ENCODE measurements around the gene APOO. TPM values are rescaled to one million over a fixed set of nuclear protein-coding genes. Genes with fewer than 3 reads are reported as not detected.

APOO gene
- total RNA-seq, 2 donors from 2014 or later: 47.9 to 74.2 TPM

- no peak overlapping the region for H3K27ac Mint-ChIP-seq
- 90 to 91% methylated on average over 2 to 7 of the region's 8 CpGs for WGBS, 2 experiments (ENCODE audit: insufficient coverage in 1 of 2, insufficient read length in 1 of 2)
Observed at GRCh38 chrX:23789386-23790154, 118.2 kb downstream of the APOO start.

DNA sequence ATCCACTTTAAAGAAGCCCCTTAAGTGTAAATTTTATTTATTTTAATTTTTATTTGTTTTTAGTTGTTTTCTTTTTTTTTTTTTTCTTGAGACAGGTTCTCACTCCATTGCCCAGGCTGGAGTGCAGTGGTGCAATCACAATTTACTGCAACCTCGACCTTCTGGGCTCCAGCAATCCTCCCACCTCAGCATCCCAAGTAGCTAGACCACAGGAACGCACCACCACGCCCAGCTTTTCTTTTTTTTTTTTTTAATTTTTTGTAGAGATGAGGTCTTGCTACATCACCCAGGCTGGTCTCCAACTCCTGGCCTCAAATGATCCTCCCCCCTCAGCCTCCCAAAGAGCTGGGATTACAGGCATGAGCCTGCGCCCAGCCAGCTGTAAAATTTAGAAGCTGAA, 118.8 kb downstream of the APOO start:
- peaks cover 32% of the 10 kb centered on the region for H3K4me1 Mint-ChIP-seq
- H3K27me3 Mint-ChIP-seq (ENCODE audit: insufficient read depth): no peaks in the 10 kb centered on the region
- H3K27ac ChIP-seq (ENCODE audit: low read depth, low read length): no peak overlapping the region
- H3K27ac Mint-ChIP-seq: no peak overlapping the region
- H3K9me3 Mint-ChIP-seq: no peaks in the 10 kb centered on the region
- no peak overlapping the region for H3K4me3 Mint-ChIP-seq
- no peak for DNase-seq
- WGBS, 2 experiments (ENCODE audit: insufficient coverage in 1 of 2, insufficient read length in 1 of 2): 97% methylated on average over 2 of the region's 4 CpGs; no CpG with 5 or more reads in 1 of the 2 experiments
- no peaks in the 10 kb centered on the region for H3K9me3 ChIP-seq (ENCODE audit: control insufficient read depth, low read length)
- no peaks in the 10 kb centered on the region for H3K27me3 ChIP-seq (ENCODE audit: control insufficient read depth, insufficient read depth, low read length, poor library complexity, severe bottlenecking)
- no peak overlapping the region for H3K9ac ChIP-seq (ENCODE audit: extremely low read depth, low read length, poor library complexity, severe bottlenecking)
- no peak for TF ChIP-seq CTCF (conservative IDR thresholded peaks at IDR 0.05)
- H3K4me1 ChIP-seq (ENCODE audit: control insufficient read depth, insufficient read depth, low read length): no peaks in the 10 kb centered on the region
- peaks cover 27% of the 10 kb centered on the region for H3K36me3 Mint-ChIP-seq (ENCODE audit: low read depth)
- H3K4me3 ChIP-seq (ENCODE audit: low read length): no peak overlapping the region
- no peaks in the 10 kb centered on the region for H3K36me3 ChIP-seq (ENCODE audit: control insufficient read depth, insufficient read depth, low read length)

More at GRCh38 chrX:23789386-23790154, 118.2 kb downstream of the APOO start:
- H3K36me3 Mint-ChIP-seq (ENCODE audit: low read depth): peaks cover 21% of the 10 kb centered on the region
- TF ChIP-seq CTCF (conservative IDR thresholded peaks at IDR 0.05): no peak
- no peaks in the 10 kb centered on the region for H3K36me3 ChIP-seq (ENCODE audit: control insufficient read depth, insufficient read depth, low read length)
- no peaks in the 10 kb centered on the region for H3K27me3 Mint-ChIP-seq (ENCODE audit: insufficient read depth)
- no peaks in the 10 kb centered on the region for H3K27me3 ChIP-seq (ENCODE audit: control insufficient read depth, insufficient read depth, low read length, poor library complexity, severe bottlenecking)
- H3K9me3 ChIP-seq (ENCODE audit: control insufficient read depth, low read length): no peaks in the 10 kb centered on the region
- H3K4me1 Mint-ChIP-seq: peaks cover 26% of the 10 kb centered on the region
- H3K9ac ChIP-seq (ENCODE audit: extremely low read depth, low read length, poor library complexity, severe bottlenecking): no peak overlapping the region
- no peak overlapping the region for H3K27ac ChIP-seq (ENCODE audit: low read depth, low read length)
- no peak overlapping the region for H3K4me3 Mint-ChIP-seq
- H3K9me3 Mint-ChIP-seq: no peaks in the 10 kb centered on the region
- H3K4me1 ChIP-seq (ENCODE audit: control insufficient read depth, insufficient read depth, low read length): no peaks in the 10 kb centered on the region
- DNase-seq: peak; percentile 50
- H3K4me3 ChIP-seq (ENCODE audit: low read length): no peak overlapping the region

- no peaks in the 10 kb centered on the region for H3K27me3 ChIP-seq (ENCODE audit: control insufficient read depth, insufficient read depth, low read length, poor library complexity, severe bottlenecking)
- no peaks in the 10 kb centered on the region for H3K4me1 ChIP-seq (ENCODE audit: control insufficient read depth, insufficient read depth, low read length)
- no peaks in the 10 kb centered on the region for H3K9me3 ChIP-seq (ENCODE audit: control insufficient read depth, low read length)
- H3K9ac ChIP-seq (ENCODE audit: extremely low read depth, low read length, poor library complexity, severe bottlenecking): no peak overlapping the region
- Mint-ChIP-seq H3K27me3 (ENCODE audit: insufficient read depth) (no peaks in the 10 kb centered on the region), H3K4me3 (no peak overlapping the region), H3K4me1 (peaks cover 36% of the 10 kb centered on the region), H3K36me3 (ENCODE audit: low read depth) (peaks cover 27% of the 10 kb centered on the region), H3K27ac (no peak overlapping the region), H3K9me3 (no peaks in the 10 kb centered on the region)
- H3K36me3 ChIP-seq (ENCODE audit: control insufficient read depth, insufficient read depth, low read length): no peaks in the 10 kb centered on the region
- no peak overlapping the region for H3K4me3 ChIP-seq (ENCODE audit: low read length)
- TF ChIP-seq CTCF (conservative IDR thresholded peaks at IDR 0.05): no peak
- H3K27ac ChIP-seq (ENCODE audit: low read depth, low read length): no peak overlapping the region
- no peak for DNase-seq
Observed at GRCh38 chrX:23788521-23788920, 119.2 kb downstream of the APOO start.

All from endodermal cell (in vitro differentiated cells).